ENCODE measurements around the gene OR51M1.
A peak's percentile ranks its signal among the peaks of the same experiment; 100 is the strongest.
"Not testable (repeated sequence)": the region's sequence is repeated elsewhere in the genome, so short reads cannot be mapped to it uniquely, and the experiment has no call there.

The OR51M1 gene, protein sequence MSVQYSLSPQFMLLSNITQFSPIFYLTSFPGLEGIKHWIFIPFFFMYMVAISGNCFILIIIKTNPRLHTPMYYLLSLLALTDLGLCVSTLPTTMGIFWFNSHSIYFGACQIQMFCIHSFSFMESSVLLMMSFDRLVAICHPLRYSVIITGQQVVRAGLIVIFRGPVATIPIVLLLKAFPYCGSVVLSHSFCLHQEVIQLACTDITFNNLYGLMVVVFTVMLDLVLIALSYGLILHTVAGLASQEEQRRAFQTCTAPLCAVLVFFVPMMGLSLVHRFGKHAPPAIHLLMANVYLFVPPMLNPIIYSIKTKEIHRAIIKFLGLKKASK

DNA sequence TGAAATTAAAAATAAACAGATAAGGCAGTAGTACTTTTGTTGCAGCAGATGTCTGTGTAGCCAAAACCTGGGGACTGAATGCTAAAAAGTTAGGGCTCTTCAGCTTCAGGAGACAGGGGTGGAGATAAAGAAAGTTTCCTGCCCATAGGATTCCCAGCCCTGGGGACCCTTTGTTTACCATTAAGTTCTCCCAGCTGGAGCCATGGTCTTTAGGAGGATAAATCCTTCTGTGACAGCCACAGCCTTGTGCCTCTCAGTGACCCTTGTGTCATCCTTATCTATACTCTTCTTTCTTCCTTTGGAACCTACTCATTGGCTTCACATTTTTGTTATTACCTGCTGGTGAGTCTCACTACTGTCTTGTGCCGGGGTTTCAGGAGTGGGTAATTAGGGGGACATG lies at the start of gene OR51M1:
OR51M1 (plus strand) TSS at position 237 of the 400 bp plus-strand sequence. CDS start 5,587 bp downstream, outside the sequence.
- no peak for DNase-seq (ENCODE audit: low read depth in 2 of 2)

- no peak for DNase-seq (ENCODE audit: low read depth in 2 of 2)
Measured at GRCh38 chr11:5335170-5335569, 48.4 kb upstream of the OR51M1 start.

GRCh38 chr11:5336331-5336730 lies 47.3 kb upstream of the OR51M1 start:
- no peak for DNase-seq (ENCODE audit: low read depth in 2 of 2)

DNA sequence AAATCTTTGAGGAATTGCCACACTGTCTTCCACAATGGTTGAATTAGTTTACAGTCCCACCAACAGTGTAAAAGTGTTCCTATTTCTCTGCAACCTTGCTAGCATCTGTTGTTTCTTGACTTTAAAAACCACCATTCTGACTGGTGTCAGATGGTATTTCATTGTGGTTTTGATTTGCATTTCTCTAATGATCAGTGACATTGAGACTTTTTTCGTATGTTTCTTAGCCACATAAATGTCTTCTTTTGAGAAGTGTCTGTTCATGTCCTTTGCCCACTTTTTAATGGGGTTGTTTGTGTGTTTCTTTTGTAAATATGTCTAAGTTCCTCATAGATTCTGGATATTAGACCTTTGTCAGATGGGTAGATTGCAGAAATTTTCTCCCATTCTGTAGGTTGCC lies 46.4 kb upstream of the OR51M1 start:
- not testable (repeated sequence) for DNase-seq (ENCODE audit: low read depth in 2 of 2)

GRCh38 chr11:5339771-5340322 lies 43.8 kb upstream of the OR51M1 start:
- no peak for DNase-seq (ENCODE audit: low read depth in 2 of 2)

DNA sequence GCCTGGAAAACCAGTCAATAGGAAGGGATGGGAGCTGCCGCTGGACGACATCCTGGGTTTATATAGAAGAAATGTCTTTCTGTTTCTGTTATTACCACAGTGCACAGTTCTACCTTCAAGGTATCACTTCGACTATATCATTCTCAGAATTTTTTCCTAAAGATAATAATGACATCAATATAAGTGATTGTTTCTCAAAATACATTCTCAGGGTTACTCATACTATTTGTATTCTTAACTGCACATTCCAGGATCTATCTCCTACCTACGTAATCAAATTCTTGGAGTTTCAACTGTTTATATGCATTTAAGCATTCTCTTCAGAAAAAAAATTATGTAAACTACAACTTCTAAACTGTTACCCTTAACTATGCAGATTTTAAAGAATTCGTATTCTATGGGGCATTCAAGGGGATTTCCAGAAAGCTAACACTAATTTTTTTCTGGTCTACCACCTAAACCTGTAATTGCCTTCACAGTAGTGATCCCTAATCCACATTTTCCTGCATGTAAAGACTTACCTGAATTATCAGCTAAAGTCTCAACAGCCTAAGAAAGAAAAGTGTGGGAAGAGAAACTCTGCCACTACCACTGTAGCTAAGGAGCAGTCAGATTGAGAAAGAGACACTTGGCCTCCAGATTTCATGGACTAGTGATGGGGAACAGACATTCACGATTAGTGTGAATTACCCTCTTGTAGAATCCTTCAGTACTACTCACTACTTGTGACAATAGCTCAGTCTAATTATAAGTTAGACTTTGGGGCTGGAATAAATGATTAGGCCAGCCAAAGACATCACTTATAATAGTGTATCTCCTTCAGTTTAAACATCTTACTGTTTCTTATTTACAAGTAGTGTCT lies 39.9 kb upstream of the OR51M1 start, which contains the start of gene OR51B5:
OR51B5 (minus strand) TSS at position 51 of the 862 bp plus-strand sequence; CDS start at position 51, 0 bp downstream.
- no peak for DNase-seq (ENCODE audit: low read depth in 2 of 2)

DNA sequence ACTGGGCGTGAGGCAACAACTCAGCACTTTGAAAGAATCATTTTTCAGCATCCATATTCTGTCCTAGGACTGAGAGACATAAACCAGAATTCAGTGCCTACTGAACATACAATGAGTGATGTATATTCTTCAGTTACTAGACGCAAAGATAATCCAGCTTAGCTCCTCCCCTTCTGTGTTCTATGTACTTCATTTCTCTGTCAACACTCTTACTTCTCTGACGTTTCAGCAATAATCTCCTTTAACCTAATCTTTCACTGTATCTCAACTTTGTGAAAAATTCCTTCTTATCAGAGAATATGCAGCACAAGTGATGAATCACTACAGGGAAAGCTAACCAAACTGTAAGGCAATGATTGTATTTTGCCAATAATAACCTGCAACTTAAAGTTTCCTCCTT lies 37.8 kb upstream of the OR51M1 start:
- DNase-seq (ENCODE audit: low read depth in 2 of 2), result no peak

GRCh38 chr11:5348551-5349194 lies 34.9 kb upstream of the OR51M1 start:
- no peak for DNase-seq (ENCODE audit: low read depth in 2 of 2)

DNA sequence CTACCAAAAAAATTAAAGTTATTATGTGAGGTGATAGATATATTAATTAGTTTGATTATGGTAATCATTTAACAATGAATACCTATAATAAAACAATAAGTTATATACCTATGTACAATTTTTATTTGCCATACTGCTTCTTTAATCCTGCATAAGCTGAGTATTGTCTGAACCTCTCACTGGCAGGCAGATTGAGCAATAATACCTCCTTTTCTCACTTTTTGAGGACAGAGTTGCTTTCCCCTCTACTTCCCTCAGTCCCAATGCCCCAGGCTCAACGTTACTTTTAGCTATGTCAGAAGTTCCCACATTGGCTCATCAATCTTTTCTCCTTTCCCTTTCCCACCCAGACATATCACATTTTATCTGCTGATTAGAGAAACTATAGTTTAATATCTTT lies 34.1 kb upstream of the OR51M1 start:
- DNase-seq (ENCODE audit: low read depth in 2 of 2), result no peak

- no peak for DNase-seq (ENCODE audit: low read depth in 2 of 2)
Measured at GRCh38 chr11:5351208-5351607, 32.4 kb upstream of the OR51M1 start, which contains the start of gene OR51B6. TSS of gene OR51B6 (plus strand) at chr11:5351508. CDS start at chr11:5351508, 0 bp downstream.

DNA sequence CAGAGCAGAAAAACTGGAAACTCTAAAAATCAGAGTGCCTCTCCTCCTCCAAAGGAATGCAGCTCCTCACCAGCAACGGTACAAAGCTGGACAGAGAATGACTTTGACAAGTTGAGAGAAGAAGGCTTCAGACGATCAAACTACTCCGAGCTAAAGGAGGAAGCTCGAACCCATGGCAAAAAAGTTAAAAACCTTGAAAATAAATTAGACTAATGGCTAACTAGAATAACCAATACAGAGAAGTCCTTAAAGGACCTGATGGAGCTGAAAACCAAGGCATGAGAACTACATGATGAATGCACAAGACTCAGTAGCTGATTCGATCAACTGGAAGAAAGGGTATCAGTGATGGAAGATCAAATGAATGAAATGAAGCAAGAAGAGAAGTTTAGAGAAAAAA lies 27.6 kb upstream of the OR51M1 start:
- DNase-seq (ENCODE audit: low read depth in 2 of 2), result not testable (repeated sequence)

- no peak for DNase-seq (ENCODE audit: low read depth in 2 of 2)
Measured at GRCh38 chr11:5362017-5362625, 21.5 kb upstream of the OR51M1 start.

DNA sequence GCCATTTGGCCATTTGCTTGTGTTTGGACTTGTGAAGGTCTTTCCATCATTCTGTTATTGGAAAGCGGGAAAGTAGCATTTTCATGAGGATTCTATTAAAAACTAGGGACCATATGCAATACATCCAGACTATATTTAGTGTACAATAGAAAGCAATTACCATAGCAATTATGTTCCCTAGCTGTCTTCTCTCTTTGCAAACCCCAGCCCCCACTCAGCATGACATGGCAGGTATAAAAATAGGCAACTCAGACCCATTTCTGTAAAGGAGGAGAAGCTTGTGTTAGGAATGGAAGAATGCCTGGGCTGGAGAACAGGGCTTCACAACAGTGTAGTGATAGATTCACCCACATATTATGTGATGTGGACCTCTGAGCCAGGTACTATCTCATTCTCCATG lies 19.9 kb upstream of the OR51M1 start:
- no peak for DNase-seq (ENCODE audit: low read depth in 2 of 2)

- no peak for DNase-seq (ENCODE audit: low read depth in 2 of 2)
Measured at GRCh38 chr11:5364214-5364613, 19.4 kb upstream of the OR51M1 start.

DNA sequence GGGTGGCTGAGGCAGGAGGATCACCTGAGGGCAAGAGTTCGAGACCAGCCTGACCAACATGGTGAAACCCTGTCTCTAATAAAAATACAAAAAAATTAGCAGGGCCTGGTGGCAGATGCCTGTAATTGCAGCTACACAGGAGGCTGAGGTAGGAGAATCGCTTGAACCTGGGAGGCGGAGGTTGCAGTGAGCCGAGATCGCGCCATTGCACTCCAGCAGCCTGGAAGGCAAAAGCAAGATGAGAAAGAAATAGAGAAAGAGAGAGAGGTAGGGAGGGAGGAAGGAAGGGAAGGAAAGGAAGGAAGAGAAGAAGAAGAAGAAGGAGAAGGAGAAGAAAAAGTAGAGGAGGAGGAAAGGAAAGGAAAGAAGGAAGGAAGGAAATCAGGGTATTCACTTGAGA lies 17.2 kb upstream of the OR51M1 start:
- not testable (repeated sequence) for DNase-seq (ENCODE audit: low read depth in 2 of 2)

DNA sequence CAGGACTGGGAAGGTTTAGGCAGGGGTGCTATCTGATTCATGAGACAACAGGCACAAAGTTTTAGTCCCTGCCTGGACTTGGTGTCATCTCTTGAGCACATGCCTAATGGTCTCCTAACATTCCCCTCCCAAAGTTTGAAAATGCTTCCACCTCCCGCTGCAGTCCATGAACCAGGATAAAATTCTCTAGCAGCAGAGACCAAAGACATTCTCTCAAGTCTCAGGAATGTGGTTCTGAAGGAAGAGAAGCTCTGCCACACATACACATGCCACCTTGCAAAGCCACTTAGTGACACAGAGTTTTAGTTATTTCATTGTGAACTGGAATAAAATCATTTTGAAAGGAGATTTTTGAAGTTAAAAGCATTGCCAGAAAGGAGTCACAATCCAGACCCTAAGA lies 16.8 kb upstream of the OR51M1 start:
- no peak for DNase-seq (ENCODE audit: low read depth in 2 of 2)

- no peak for DNase-seq (ENCODE audit: low read depth in 2 of 2)
Measured at GRCh38 chr11:5367448-5368074, 16.1 kb upstream of the OR51M1 start.

DNA sequence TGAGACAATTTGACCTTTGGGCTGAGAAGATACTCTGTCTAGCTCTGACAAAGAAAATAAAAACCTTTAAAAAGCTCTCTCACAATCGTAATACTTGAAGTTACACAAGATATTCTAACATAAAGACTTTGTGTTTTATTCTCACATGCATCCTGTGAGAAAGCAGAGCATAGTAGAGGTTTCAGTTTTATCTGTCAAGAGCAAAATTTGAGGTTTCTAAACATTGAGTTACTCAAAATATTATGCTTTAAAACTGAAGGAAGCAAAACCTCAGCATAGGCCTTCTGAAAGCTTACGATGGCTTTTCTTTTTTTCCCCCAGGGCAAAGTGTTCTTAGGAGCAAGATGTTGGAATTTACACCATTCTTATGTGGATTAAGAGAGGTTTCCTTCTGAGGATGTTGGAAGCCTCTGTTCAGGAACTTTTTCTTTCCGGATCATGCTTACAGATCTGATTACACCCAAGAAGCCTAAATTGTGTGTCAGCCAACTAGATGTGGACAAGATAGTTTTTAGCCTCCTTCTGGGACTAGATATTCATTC lies 15.0 kb upstream of the OR51M1 start:
- DNase-seq (ENCODE audit: low read depth in 2 of 2), result no peak

- DNase-seq (ENCODE audit: low read depth in 2 of 2), result no peak
Measured at GRCh38 chr11:5369789-5370188, 13.8 kb upstream of the OR51M1 start.

DNA sequence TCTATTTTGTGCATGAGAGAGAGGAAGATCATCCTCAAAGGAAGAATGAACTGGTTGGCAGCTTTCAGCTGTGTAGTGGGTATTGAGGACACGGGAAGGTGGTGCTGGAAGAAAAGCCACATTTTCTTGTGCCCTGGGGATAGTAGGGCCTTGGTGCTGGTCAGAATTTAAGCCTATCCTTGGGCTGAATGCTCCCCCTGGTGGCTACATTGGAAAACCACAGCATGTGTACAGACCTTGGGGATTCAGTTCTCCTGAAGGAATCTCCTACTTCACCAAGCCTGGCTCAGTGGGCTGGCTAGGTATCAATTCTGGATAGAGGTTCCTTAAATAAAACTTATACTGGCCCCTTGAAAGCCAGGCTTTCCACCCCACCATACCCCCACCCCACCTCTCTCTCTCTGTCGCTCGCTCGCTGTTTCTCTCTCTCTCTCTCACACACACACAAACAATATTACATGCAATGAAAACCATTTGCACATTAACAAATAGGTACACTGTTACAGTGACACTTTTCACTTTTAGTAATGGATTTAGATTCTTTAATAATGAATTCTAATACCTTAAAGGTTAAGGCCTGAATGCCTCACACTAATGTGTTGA lies 2.8 kb upstream of the OR51M1 start:
- DNase-seq (ENCODE audit: low read depth in 2 of 2), result peak in 1 of 2 experiments; percentile 17

Data from stimulated activated CD4-positive, alpha-beta T cell treated with anti-CD3 and anti-CD28 coated beads, Interleukin-12 subunit alpha, Interleukin-12 subunit beta, amount 100 ng/mL, for 24 hours (primary cell).